Erythroblast (primary cell): ENCODE data around the gene MAP3K2.

ENCODE experiments used
- GATA1 ChIP-seq: IDR thresholded peaks from 2 replicates; pipeline ENCODE4 v1.6.1; 2011; ENCODE audit warnings: low read depth, mild to moderate bottlenecking, control low read depth, low read length, moderate library complexity
- POLR2A ChIP-seq: IDR thresholded peaks from 2 replicates; pipeline ENCODE4 v1.6.1; 2011; ENCODE audit warnings: mild to moderate bottlenecking, low read length

DNA sequence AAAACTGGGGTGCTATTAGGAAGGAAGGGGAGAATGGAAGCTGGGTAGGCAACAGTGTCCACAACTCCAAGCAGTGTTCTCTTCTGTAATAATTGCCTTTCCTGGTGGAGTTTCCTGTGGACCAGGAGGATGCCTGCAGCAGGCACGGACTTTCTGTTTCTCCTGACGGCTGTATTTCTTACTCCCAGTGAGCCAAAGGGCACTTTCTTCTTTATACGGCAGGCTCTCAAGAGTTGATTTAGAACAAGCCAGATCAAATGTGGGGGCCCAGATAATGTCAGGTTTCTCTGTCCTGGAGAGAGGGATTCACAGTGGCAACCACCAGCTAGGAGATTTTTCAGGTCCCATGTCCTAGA lies 17.5 kb upstream of the MAP3K2 start:
- TF ChIP-seq POLR2A, result no peak
- TF ChIP-seq GATA1, result no peak
